Nephron progenitor cell (in vitro differentiated cells): ENCODE data around the gene DOP1B.
"Not testable (repeated sequence)": the region's sequence is repeated elsewhere in the genome, so short reads cannot be mapped to it uniquely, and the experiment has no call there.

ENCODE experiments used
- DNase-seq: peaks from one replicate; pipeline ENCODE4 v3.0.0; 2021
- H3K27ac Mint-ChIP-seq: 2 replicates; pipeline ENCODE4 v1.8.0; 2021; ENCODE audit warnings: mild to moderate bottlenecking, moderate library complexity, mixed read lengths
- H3K27me3 Mint-ChIP-seq: 2 replicates; pipeline ENCODE4 v1.8.0; 2021; ENCODE audit warnings: mild to moderate bottlenecking, low read depth, mixed read lengths; ENCODE audit not compliant: poor library complexity
- H3K36me3 Mint-ChIP-seq: 2 replicates; pipeline ENCODE4 v1.8.0; 2021; ENCODE audit warnings: low read depth, mixed read lengths
- H3K4me1 Mint-ChIP-seq: 2 replicates; pipeline ENCODE4 v1.8.0; 2021; ENCODE audit warnings: mixed read lengths
- H3K4me3 Mint-ChIP-seq: 2 replicates; pipeline ENCODE4 v1.8.0; 2021; ENCODE audit warnings: mild to moderate bottlenecking, moderate library complexity, mixed read lengths
- H3K9me3 Mint-ChIP-seq: 2 replicates; pipeline ENCODE4 v1.8.0; 2021; ENCODE audit warnings: mild to moderate bottlenecking, moderate library complexity, mixed read lengths
- TF ChIP-seq, protein P1 (sequence below): fragments of 200-600 bp; sonication (generic); IDR thresholded peaks from 2 replicates; pipeline ENCODE4 v1.5.0; 2021; ENCODE audit warnings: antibody characterized with exemption

The DOP1B gene

DNA sequence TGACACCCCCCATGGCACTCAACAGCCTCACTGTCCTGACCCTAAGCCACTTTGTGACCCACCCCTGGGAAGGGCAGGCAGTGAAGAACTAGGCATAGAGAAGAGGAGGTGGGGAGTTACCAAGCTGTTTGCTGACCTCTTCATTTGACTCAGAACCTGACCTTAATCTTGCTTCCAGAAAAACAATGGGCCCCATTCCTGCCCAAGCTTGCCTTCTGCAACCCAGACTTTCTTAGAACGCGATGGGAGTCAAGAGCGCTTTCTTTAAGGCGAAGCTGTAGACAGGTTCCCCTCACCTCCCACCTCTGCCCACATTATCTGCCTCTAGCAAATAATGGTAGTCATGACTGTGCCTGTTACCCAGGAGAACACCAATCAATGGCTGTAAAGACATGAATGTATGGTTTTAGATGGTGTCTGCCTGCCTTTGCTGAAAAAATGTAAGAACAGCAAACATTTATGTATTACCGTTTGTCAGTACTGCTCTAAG lies 30.0 kb upstream of the DOP1B start:
- Mint-ChIP-seq H3K36me3 (no peaks in the 10 kb centered on the region), H3K4me1 (peaks cover 15% of the 10 kb centered on the region), H3K27me3 (peaks cover 26% of the 10 kb centered on the region), H3K27ac (no peak overlapping the region), H3K9me3 (no peaks in the 10 kb centered on the region), H3K4me3 (no peak overlapping the region)
- TF ChIP-seq, protein P1, sequence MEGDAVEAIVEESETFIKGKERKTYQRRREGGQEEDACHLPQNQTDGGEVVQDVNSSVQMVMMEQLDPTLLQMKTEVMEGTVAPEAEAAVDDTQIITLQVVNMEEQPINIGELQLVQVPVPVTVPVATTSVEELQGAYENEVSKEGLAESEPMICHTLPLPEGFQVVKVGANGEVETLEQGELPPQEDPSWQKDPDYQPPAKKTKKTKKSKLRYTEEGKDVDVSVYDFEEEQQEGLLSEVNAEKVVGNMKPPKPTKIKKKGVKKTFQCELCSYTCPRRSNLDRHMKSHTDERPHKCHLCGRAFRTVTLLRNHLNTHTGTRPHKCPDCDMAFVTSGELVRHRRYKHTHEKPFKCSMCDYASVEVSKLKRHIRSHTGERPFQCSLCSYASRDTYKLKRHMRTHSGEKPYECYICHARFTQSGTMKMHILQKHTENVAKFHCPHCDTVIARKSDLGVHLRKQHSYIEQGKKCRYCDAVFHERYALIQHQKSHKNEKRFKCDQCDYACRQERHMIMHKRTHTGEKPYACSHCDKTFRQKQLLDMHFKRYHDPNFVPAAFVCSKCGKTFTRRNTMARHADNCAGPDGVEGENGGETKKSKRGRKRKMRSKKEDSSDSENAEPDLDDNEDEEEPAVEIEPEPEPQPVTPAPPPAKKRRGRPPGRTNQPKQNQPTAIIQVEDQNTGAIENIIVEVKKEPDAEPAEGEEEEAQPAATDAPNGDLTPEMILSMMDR: no peak
- DNase-seq: no peak

DNA sequence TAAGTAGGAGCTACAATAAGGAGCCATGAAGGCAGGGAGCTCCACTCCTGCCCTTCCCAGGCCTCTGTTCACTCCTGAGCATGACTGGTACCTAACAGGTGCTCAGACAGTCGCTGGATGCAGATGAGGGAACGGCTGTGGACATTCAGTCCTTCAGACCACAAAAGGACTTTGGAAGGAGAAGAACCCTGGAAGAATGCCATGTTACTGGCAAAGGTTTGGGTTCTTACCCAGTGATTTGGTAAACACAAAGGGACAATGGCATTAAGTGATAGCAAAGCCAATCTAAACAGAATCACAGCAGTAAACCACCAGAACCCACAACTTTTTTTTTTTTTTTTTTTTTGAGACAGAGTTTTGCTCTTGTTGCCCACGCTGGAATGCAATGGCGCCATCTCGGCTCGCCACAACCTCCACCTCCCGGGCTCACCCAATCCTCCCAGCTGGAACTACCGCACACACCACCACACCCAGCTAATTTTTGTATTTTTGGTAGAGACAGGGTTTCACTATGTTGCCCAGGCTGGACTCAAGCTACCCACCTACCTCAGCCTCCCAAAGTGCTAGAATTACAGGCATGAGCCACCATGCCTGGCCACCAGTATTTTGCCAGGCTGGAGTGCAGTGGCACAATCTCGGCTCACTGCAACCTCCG lies 29.2 kb upstream of the DOP1B start:
- no peak overlapping the region for H3K4me3 Mint-ChIP-seq
- no peak overlapping the region for H3K27ac Mint-ChIP-seq
- H3K4me1 Mint-ChIP-seq: peaks cover 9% of the 10 kb centered on the region
- peaks cover 32% of the 10 kb centered on the region for H3K27me3 Mint-ChIP-seq
- TF ChIP-seq, protein P1: no peak
- no peaks in the 10 kb centered on the region for H3K36me3 Mint-ChIP-seq
- DNase-seq: no peak
- no peaks in the 10 kb centered on the region for H3K9me3 Mint-ChIP-seq

DNA sequence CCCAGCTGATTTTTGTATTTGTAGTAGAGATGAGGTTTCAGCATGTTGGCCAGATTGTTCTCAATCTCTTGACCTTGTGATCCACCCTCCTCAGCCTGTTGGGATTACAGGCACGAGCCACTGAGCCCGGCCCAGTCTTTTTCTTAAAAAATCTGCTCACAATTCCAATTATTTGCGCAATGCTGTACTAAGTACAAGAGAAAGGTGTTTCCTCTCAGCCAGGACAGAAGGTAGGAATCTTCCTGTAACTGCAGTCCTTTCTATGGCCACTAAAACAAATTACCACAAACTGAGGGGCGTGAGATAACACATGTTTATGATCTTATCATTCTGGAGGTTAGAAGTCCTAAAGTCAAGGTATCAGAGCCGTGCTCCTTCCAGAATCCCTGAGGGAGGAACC lies 28.6 kb upstream of the DOP1B start:
- TF ChIP-seq, protein P1: no peak
- no peak for DNase-seq
- H3K36me3 Mint-ChIP-seq: no peaks in the 10 kb centered on the region
- H3K27me3 Mint-ChIP-seq: peaks cover 38% of the 10 kb centered on the region
- H3K9me3 Mint-ChIP-seq: no peaks in the 10 kb centered on the region
- no peak overlapping the region for H3K4me3 Mint-ChIP-seq
- no peak overlapping the region for H3K27ac Mint-ChIP-seq
- H3K4me1 Mint-ChIP-seq: peaks cover 7% of the 10 kb centered on the region

DNA sequence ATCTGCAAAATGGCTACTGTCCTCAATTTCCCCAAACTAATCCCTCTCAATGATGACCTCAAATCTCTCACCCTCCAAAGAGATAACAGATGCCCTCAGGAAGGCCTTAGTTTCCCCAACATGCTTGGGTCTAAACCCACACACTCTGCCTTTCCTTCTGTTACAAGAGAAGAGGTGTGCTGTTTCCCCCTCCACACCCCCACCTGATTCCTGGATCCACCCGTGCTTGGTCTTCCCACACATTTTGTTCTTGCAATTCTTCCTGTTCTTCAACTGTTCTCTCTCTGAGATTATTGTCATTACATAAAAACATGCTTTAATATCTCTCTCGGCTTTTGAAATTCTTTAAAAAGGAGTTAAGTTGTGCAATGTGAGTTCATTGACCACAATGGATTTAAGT lies 27.4 kb upstream of the DOP1B start:
- TF ChIP-seq, protein P1: no peak
- DNase-seq: no peak
- H3K9me3 Mint-ChIP-seq: no peaks in the 10 kb centered on the region
- peaks cover 10% of the 10 kb centered on the region for H3K4me1 Mint-ChIP-seq
- no peak overlapping the region for H3K27ac Mint-ChIP-seq
- peak overlapping the region; percentile 70 for H3K4me3 Mint-ChIP-seq
- peaks cover 45% of the 10 kb centered on the region for H3K27me3 Mint-ChIP-seq
- H3K36me3 Mint-ChIP-seq: no peaks in the 10 kb centered on the region

DNA sequence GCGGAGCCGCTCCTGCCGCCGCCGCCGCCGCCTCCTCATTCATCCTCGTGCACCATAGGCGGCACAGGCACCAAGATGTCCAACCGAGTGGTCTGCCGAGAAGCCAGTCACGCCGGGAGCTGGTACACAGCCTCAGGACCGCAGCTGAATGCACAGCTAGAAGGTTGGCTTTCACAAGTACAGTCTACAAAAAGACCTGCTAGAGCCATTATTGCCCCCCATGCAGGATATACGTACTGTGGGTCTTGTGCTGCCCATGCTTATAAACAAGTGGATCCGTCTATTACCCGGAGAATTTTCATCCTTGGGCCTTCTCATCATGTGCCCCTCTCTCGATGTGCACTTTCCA lies 26.2 kb upstream of the DOP1B start:
- Mint-ChIP-seq H3K4me3 (peak overlapping the region; percentile 85), H3K27me3 (peaks cover 57% of the 10 kb centered on the region), H3K4me1 (peaks cover 15% of the 10 kb centered on the region)
- not testable (repeated sequence) for H3K27ac Mint-ChIP-seq, H3K9me3 Mint-ChIP-seq, DNase-seq, H3K36me3 Mint-ChIP-seq

DNA sequence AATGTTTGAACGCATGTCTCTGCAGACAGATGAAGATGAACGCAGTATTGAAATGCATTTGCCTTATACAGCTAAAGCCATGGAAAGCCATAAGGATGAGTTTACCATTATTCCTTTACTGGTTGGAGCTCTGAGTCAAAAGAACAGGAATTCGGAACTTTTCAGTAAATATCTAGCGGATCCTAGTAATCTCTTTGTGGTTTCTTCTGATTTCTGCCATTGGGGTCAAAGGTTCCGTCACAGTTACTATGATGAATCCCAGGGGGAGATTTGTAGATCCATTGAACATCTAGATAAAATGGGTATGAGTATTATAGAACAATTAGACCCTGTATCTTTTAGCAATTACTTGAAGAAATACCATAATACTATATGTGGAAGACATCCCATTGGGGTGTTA lies 25.8 kb upstream of the DOP1B start:
- H3K9me3 Mint-ChIP-seq, H3K27ac Mint-ChIP-seq, H3K36me3 Mint-ChIP-seq, DNase-seq: not testable (repeated sequence)
- Mint-ChIP-seq H3K4me1 (peaks cover 18% of the 10 kb centered on the region), H3K27me3 (peaks cover 62% of the 10 kb centered on the region), H3K4me3 (peak overlapping the region; percentile 85)

DNA sequence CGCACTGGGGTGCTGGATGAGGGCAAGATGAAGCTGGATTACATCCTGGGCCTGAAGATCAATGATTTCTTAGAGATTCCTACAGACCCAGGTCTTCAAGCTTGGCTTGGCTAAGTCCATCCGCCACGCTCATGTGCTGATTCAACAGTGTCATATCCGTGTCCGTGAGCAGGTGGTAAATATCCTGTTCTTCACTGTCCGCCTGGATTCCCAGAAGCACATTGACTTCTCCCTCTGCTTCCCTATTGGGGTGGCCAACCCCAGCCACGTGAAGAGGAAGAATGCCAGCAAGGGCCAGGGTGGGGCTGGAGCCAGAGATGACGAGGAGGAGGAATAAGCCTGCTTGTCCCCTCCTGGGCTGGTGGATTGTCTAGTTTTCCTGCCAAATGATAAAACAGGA lies 23.9 kb upstream of the DOP1B start:
- H3K9me3 Mint-ChIP-seq: no peaks in the 10 kb centered on the region
- H3K27ac Mint-ChIP-seq: no peak overlapping the region
- peaks cover 22% of the 10 kb centered on the region for H3K4me1 Mint-ChIP-seq
- H3K27me3 Mint-ChIP-seq: peaks cover 75% of the 10 kb centered on the region
- TF ChIP-seq, protein P1: no peak
- DNase-seq: no peak
- H3K4me3 Mint-ChIP-seq: no peak overlapping the region
- no peaks in the 10 kb centered on the region for H3K36me3 Mint-ChIP-seq
